Activated naive CD4-positive, alpha-beta T cell treated with anti-CD3 and anti-CD28 coated beads, Interleukin-2, amount 10 ng/mL, durations not matched to agents 5 hours and 36 hours (primary cell): ENCODE data around the gene METTL15. TPM values are rescaled to one million over a fixed set of nuclear protein-coding genes. Genes with fewer than 3 reads are reported as not detected.

Experiments
- total RNA-seq, 2 experiments: library from RNA; stranded (reverse); gene quantifications; one replicate each; pipeline ENCODE4 v1.2.3, GENCODE V29; 2021

The METTL15 gene, protein sequence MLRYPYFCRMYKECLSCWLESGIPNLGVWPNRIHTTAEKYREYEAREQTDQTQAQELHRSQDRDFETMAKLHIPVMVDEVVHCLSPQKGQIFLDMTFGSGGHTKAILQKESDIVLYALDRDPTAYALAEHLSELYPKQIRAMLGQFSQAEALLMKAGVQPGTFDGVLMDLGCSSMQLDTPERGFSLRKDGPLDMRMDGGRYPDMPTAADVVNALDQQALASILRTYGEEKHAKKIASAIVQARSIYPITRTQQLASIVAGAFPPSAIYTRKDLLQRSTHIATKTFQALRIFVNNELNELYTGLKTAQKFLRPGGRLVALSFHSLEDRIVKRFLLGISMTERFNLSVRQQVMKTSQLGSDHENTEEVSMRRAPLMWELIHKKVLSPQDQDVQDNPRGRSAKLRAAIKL
- total RNA-seq: 10 to 100 TPM; 10.3 to 12.4 TPM

DNA sequence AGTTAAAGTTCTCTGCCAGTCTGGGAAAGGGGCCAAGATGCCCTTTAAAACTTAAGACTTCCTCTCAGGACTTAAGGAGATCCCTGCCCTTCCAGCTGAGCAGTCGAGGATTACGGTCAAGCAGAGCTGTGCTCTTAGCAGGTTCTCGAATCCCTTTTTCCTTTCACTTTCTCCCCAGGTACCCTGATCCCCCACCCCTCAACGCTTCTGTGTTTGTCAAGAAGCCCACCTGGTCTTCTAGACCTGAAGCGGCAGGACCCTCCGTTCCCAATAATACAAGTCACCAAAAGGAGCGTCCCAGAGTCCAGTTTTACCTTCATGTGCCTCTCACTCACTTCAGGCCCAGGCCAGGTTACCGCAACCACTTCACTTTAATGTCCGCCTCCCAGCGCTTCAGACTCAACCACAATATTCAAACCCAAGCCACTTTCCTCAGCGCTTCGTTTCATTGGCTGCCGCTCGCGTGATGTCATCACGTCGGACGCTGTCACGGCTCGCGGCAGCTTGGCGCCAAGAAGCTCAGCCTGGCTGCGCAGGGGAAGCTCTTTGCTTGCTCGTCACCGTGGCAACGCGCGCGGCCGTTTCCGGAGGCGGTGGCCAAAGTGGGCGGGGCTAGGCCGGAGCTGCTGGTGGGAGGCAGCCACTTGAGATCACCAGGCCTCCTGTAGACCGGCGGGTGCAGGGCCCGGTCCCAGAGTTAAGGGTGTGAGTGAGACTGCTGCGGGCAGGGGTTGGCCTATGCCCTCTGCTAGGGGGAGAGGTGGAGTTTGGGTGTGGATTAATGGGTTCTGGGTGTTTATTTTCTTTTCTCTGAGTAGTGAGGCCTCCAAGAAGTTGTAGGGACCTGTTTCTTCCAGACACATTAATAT is at the start of gene METTL15, which contains the start of gene KIF18A:
Gene METTL15 (plus strand): TSS at position 639 of the 869 bp plus-strand sequence. CDS start 4,947 bp downstream, outside the sequence.
Gene KIF18A (minus strand): TSS at position 407 of the 869 bp plus-strand sequence. CDS start 10,209 bp downstream, outside the sequence.

Other genes starting within 250 kb of the METTL15 start
- 10 to 100 TPM; 21.4 to 21.5 TPM for gene KIF18A, start 232 bp upstream of the METTL15 start, total RNA-seq